HG02759 (cell line): ENCODE results near the gene FXYD1.
"Not testable (repeated sequence)": the region's sequence is repeated elsewhere in the genome, so short reads cannot be mapped to it uniquely, and the experiment has no call there.

Source experiments
- ATAC-seq: cut with Tn5 transposase; IDR thresholded peaks from one replicate; pipeline ENCODE4 v1.9.1; 2021; ENCODE audit warnings: mild to moderate bottlenecking, moderate library complexity; ENCODE audit not compliant: unreplicated experiment

FXYD1 gene

DNA sequence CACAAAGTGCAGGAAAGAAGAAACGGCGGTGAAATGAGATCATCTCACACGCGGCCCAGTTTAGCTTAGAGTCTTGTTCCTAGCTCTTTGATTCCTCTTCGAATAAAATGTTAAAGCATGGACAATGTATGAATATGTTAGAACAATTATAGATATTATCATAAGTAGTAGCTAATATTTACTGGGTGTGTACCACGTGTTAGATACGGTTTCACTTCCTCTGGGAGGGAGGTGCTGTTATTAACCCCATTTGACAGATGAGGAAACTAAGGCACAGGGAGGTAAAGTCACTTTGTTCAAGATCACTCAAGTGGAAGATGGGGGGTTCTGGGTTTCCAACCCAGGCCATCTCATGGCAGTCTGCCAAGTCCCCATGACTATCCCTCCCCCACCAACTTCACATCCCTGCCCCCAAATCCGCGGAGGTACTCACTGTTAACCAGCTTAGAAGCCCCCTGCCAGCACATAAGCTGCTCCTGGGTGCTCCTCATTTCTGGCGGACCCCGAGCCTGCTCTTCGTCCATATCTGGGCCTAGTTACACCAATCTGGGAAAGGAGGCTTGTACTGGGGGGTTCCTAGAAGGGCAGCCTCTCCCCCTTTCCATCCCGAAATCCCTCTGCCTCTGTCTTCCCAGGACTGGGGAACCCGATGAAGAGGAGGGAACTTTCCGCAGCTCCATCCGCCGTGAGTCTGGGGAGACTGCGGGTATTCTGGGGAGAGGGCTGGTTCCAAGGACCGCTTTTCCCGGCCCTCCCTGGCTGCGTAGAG lies 3.4 kb downstream of the FXYD1 start:
- no peak for ATAC-seq

DNA sequence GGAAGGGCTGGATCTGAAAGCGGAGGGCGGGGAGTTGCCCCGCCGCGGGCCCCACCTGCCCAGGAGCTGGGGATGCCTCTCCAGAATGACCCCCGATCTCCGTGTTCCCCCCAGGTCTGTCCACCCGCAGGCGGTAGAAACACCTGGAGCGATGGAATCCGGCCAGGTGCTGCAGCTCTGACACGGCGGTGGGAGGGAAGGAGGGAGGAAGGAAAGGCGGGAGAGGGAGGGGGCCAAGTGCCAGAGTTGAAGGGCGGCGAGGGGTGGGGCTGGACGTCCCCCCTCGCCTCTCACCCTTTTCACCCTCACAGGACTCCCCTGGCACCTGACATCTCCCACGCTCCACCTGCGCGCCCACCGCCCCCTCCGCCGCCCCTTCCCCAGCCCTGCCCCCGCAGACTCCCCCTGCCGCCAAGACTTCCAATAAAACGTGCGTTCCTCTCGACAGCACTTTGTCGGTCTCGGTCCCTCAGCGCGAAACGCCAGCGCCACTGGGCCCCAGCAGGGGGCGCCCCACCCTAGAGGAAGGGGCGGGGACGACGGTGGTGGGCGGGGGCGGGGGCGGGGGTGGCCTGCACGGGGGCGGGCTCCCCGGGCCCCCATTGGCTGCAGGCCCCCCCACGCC lies 4.1 kb downstream of the FXYD1 start:
- ATAC-seq: no peak

DNA sequence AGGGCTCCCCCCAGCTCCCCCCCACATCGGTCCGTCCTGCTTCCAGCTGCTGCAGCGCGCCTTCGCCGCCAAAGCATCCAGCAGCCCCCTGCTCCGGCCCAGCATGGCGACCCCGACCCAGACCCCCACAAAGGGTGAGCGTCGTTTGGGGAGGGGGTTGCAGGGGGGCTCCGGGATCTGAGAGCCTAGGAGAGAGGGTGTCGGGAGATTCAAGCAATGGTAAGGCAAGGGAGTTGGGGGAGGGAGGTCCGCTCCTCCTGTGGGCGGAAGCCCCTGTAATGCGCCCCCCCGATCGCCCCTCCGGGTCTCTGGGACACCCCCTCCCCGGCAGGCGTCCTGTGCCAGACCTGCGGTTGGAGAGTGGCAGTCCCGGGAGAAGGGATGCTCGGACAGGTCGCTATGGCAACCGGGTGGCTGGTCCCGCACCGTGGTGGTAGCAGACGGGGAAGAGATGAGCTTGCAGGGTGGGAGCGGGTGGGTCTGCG lies 4.6 kb downstream of the FXYD1 start, which contains the start of gene FXYD7:
Gene FXYD7 (plus strand): TSS at position 25 of the 485 bp plus-strand sequence. CDS start 79 bp downstream, at position 104.
- no peak for ATAC-seq

DNA sequence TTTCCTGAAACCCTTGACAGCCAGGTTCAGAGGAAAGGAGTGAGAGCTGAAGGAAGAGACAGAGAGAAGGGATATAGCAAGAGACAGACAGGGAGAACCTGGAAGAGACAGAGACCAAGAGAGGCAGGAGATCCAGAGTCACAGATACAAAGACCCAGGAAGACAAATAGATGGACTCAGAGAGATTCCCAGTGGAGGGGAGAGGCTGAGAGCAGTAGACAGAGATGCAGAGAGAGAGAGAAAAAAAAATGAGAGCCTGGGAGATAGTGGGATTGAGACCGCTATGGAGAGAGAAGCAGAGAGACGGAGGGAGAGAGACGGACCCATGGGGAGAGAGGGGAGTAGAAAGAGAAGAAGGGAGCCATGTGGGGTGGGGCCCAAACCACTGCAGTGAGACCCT lies 5.2 kb downstream of the FXYD1 start:
- no peak for ATAC-seq

DNA sequence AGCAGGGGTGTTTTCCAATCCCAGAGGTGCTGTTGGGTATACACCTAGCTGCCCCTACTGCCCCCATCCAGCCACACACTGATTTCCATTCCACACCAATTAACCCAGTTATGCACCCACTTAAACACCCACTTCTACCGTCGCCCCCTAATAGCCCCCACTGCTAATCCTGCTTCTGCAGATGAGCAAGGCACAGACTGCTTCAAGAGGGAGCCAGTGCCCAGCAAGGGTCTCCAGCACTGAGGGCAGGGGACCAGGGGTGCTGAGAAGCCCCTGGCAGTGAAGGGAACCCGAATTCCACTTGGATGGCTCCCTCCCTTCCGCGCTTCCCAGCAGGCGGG lies 5.6 kb downstream of the FXYD1 start:
- no peak for ATAC-seq

DNA sequence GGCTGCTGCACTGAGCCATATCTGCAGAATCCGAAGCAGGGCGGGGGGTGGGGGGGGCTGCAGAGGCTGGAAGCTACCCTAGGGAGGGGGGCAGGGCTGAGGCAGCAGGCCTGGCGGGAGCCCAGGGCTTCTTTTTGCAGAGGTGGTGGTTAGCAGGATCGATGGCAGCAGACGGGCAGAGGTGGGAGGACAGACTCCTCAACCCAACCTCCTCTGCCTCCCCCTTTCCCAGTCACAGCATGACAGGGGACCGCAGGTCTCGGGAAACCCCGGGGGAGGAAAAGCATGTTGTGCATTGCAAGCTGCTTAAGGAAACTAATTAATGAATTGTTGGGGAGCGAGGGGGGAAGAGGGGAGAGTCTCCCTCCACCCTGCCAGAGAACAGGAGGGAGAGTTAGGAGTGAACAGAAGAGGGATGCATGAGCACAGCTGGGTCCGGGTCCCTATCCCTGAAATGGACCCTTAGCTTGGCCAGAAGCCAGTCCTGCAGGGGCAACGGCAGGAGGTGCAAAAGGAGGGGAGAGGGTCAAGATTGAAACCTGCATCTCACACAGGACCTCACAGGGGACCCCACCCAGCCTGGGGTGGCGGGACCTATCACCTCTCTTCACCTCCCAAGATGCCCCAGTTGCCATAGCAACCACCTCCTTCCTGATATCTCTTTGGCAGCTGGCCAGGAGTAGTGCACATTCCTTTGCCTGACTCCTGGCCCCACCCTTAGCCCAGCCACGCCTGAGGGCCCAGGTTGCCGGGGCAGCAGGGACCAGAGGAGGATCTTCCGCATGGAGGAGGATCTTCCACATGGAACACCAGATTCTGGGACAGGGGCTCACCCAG lies 6.2 kb downstream of the FXYD1 start:
- ATAC-seq: no peak

DNA sequence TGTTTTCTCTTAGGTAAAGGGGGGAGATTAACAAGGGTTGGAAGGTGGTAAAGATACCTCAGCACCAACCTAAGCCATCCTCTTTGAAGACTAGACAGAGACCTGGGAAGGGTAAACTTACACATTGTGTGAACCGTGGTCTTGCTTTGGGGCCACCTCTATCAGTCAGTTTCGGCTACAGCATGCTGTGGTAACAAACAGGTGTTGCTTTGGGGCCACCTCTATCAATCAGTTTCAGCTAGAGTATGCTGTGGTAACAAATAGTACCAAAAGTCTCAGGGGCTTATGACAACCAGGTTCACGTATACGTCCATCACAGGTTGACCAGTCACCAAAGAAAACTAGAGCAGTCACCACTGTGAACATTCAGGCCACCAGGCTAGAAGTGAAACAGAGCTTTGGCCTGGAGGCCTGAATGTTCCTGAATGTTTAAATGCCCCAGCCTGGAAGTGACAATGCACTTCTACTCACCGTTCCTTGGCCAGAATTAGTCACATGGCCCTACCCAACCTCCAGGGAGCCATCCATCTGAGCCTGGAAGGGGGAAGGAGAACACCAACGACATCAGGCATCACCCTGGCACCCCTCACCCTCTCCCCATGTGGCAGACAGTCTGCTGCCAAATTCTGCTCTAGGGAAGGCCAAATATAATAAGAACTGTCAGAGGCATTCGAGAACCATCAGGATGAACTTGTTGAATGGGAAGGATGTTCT lies 8.3 kb downstream of the FXYD1 start:
- no peak for ATAC-seq

DNA sequence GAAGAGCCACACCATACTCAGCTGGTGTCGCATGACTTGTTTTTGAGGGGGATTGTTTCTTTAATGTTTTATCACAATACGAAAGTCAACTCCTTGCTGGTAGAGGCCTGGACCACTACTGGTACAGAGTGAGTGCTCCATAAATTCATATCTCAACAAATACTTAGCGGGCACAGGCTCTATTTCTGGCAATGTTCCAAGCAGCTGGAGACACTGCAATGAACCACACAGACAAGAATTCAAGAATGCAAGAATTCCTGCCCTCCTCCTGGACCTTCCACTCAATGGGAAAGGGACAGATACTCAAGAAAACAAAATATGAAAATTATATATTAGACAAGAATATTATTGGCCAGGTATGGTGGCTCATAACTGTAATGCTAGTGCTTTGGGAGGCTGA lies 10.8 kb downstream of the FXYD1 start:
- ATAC-seq: no peak

DNA sequence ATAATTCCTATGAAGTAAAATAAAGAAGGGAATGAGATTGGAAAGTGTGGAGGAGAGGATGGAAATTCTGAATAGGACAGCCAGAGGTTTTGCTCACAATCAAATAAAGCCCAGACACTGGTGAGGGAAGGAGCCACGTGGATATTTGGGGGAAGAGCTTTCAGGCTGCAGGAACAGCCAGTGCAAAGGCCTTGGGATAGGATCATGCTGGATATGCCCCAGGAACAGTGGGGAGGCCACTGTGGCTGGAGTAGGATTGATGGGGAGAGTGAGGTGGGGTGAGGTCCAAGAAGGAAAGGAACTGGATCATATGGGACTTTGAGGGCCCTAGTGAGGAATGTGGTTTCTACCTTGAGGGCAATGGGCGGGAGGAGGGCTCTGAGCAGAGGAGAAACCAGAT lies 11.8 kb downstream of the FXYD1 start:
- no peak for ATAC-seq

DNA sequence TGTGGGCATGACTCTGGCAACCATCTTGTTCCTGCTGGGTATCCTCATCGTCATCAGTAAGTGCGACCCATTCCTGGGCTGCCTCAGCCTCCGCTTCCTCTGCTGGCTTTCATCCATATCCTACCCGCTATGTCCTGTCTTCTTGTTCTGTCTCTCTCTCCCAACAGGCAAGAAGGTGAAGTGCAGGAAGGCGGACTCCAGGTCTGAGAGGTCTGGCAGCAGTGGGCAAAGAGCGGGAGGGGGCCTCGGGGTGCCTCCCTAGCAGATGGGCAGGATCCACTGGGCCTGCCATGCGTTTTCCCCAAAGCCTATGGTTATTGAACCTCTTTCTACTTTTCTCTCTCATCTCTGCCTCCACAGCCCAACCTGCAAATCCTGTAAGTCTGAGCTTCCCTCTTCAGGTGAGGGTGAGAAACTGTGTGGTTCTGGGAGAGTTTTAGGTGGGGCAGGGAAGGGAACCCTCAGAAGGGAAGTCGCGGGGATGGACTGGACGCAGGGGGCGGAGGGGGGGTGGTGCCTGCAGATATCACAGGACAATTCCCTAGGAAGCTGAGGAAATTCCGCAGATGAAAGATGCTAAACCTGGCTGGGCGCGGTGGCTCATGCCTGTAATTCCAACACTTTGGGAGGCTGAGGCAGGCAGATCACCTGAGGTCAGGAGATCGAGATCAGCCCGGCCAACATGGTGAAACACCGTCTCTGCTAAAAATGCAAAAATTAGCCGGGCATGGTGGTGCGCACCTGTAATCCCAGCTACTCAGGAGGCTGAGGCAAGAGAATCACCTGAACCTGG lies 12.8 kb downstream of the FXYD1 start:
- no peak for ATAC-seq

DNA sequence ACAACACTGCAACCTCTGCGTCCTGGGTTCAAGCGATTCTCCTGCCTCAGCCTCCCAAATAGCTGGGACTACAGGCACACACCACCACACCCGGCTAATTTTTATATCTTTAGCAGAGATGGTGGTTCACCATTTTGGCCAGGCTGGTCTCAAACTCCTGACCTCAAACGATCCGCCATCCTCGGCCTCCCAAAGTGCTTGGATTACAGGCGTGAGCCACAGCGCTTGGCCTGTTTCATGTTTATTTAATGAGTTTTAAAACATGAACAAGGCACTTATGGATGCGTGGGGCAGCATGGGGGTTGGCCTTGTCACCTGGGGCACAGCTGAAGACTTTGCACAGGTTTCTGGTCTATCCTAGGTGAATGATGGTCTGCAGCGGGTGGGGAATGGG lies 14.5 kb downstream of the FXYD1 start:
- not testable (repeated sequence) for ATAC-seq

DNA sequence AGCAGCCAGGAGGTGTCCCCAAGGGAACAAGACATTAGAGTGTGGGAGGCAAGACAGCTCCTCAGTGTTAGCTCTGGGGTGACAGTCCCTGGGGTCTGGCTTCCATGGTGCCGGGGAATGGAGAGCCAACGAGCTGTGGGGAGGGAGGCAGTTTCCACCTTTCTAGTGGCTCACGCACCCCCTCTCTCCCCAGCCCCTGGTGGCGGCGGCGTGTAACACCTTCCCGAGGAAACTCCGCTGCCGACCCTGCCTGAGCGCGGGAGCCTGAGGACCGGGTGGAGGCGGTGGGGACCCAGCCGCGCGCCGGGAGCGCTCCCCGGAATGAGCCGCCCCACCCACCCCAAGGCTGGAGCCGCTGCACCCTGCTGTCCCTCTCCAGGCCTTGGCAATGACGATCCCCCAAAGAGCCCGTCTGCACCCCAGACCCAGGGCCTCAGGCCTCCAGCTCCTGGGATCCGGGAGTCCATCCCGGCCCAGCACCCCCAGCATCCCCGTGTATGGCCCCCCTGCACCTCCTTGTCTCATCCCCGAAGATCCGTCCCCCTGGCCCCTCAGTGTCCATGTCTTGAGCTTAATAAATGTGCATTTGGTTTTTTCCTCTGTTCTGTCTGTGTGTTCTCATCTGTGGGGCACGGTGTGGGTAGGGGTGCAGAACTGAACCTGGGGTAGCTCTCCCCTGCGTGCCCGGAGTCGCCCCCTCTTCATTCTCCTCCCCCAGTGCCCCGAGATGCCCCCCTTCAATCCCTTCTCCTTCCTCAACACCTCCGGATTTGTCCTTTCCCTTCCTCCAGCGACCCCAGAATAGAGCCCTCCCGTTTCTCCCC lies 15.3 kb downstream of the FXYD1 start:
- ATAC-seq: peak; percentile 53

DNA sequence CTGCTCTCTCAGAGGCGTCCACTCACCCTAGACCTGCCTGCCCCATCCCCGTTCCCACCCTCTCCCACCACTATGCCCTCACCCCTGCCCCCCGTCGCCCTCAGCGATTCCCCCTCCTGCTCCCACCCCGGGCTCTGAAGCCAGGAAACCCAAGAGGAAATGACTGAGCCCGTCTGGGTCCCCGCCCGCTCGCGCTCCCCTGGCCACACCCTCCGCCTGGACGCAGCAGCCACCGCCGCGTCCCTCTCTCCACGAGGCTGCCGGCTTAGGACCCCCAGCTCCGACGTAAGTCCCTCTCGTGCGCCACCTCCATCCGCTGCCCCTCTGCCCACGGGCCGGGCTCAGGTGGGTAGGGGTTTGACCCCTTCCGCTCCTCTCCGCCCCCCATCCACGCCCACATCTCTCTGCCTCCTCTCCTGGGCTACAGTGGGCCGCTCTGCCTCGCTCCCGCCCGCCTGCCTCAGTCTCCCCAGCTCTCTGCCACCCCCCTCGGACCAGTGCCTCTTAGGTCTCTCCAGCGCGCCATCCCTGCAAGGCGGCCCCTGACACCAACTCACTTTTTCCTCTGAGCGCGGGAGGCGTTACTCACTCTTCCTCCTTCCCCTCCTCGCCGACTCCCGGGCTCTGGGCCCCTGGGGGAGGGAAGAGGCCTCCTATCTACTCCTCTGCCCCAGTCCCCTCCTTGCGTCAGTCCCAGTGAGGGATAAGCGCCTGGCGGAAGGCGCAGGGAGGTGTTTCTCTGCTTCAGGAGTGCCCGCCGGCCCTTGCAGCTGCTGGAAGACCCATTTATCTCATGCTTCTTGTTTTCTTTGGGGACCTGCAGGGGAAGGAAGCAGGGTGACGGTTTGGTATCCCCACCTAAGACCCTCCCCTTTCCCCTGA lies 16.1 kb downstream of the FXYD1 start, which contains the start of gene FXYD5:
Gene FXYD5 (plus strand): TSS at position 211 of the 882 bp plus-strand sequence. CDS start 816 bp downstream, outside the sequence.
- ATAC-seq: no peak

DNA sequence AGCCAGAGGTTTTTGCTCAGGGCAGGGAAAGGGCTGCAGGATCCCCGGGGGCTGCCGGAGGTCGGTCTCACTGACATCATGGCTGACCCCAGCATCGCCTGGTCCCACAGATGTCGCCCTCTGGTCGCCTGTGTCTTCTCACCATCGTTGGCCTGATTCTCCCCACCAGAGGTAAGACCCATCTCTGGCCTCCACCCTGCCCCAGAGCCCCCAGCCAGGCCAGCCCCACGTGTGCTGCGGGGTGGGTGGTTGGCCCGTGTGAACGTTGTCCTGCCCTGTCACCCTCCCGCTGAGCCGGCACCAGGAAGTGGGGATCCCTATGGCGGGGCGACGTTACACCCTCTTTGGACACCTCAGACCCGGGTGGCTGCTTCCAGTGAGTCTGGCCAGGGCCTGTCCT lies 16.8 kb downstream of the FXYD1 start:
- ATAC-seq: no peak

DNA sequence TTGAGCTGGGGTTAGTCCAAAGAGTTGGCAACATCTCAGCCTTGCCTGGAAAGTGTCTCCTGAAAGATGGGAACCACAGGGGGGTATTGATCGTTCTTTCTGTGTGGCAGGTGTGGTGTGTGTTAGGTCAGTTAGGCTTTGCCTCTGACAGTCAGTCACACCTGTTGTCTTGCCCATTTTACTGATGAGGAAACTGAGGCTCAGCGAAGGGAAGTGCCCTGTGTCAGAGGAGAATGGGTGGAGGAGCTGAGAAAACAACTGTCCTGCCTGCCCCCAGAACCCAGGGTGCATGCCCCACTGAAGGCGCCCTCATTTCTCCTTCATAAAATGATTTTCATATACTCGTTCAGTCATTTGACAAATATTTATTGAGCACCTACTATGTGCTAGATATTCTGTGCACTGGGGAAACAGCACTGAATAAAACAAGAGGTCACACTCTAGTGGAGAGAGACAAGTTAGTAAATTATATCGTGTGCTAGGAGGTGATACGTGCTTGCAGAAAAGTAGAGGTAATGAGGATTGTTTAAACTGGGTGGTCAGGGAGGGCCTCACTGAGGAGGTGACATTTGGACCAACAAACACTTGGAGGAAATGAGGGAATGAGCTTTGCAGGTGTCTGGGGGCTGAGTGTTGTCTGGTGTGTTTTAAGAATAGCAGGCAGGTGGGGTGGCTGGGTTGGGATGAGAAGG lies 17.5 kb downstream of the FXYD1 start:
- ATAC-seq: no peak

DNA sequence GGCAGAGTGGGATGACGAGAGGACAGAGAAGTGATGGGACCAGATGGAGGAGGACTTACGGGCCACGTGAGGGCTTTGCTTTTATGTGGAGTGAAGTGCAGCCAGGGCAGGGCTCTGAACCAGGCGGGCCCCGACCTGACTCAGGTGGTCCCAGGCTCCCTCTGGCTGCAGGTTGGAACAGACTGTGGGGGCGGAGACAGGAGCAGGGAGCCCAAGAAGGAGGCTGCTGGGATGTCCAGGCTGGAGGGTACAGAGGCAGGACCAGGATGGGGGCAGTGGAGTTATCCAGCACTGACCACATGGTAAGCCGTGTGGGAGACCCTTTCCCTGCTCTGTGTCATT lies 18.0 kb downstream of the FXYD1 start:
- ATAC-seq: no peak

DNA sequence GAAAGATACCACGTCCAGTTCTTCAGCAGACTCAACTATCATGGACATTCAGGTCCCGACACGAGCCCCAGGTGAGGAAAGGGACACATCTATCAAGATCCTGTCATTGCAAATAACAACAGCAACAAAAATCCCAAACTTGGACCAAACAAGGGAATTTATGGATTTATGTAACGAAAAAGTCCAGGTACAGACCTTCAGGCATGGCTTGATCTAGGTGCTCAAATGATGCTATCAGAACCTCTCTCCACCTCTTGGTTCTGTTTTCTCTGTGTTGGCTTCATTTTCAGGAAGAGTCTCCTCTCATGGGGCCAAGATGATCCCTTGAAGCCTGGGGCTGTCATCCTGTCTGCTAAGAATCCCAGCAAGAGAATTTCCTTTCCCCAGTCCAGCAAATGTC lies 18.8 kb downstream of the FXYD1 start:
- no peak for ATAC-seq

DNA sequence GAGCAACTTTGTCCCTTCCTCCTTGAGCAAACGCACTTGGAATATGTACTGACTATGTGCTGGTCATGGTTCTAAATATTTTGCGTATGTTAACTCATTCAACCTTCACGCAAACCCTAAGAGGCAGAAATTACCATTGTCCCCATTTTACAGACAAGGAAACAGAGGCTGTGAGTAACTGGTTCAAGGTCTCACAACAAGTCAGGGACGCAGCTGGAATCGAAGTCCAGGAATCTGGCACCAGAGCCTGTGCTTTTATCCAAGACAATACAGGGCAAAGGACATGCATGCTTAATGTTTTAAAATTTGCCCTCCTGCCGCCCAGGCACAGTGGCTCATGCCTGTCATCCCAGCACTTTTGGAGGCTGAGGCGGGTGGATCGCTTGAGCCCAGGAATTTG lies 21.0 kb downstream of the FXYD1 start:
- no peak for ATAC-seq
